HG03565 (cell line): ENCODE measurements around the gene CBLC.

Experiments
- ATAC-seq: cut with Tn5 transposase; IDR thresholded peaks from one replicate; pipeline ENCODE4 v1.9.1; 2021; ENCODE audit warnings: mild to moderate bottlenecking, moderate library complexity; ENCODE audit not compliant: unreplicated experiment

Gene CBLC

DNA sequence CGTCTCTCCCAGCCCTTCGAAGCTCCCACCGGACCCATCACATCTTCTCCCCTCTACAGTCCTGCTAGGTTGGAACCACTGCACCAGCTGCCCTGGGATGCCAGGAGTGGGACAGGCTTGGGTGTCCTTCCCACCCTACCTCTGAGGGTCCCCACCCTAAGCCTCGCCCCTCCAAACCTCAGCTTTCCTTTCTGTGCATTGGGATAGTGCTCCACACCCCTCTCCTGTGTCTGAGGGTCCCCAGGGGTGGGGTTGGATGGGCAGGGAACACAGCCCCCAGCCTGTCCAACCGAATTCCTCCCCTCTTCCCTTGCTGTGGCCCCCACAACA lies 31.1 kb upstream of the CBLC start:
- ATAC-seq, result no peak

- ATAC-seq, result no peak
Observed at GRCh38 chr19:44746946-44747738, 30.5 kb upstream of the CBLC start.

- peak; percentile 2 for ATAC-seq
Observed at GRCh38 chr19:44747739-44748425, 29.8 kb upstream of the CBLC start.

DNA sequence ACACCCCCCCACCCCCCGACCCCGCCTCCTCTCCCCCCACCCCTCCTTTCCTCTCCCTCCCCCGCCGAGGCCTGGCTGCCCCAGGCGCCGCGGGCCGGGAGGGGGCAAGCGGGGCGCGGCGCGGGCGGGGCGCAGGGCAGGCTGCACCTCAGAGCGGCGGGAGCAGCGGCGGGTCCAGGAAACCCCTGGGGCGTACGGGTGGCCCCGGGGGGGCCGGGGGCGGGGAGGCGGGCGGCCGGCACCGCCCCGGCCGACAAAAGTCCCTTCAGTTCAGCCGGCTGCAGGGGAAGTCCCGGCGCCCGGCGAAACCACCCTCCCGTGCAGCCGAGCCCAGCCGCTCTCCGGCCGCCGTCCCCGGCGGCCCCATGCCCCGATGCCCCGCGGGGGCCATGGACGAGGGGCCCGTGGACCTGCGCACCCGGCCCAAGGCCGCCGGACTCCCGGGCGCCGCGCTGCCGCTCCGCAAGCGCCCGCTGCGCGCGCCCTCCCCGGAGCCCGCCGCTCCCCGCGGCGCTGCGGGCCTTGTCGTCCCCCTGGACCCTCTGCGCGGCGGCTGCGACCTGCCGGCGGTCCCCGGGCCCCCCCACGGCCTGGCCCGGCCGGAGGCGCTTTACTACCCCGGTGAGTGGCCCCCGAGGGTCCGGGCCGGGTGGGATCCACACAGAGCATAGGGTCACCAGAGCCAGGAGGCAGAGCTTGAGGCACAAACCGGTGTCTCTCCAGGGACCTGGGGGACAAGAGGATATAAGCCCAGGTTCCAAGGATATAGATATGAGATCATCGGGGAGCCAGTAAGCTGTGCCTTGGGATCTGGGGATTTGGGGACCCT lies 29.1 kb upstream of the CBLC start, which contains the start of gene BCL3:
Gene BCL3 (plus strand): TSS at position 283 of the 829 bp plus-strand sequence. CDS start 83 bp downstream, at position 366.
- peak; percentile 21 for ATAC-seq

- no peak for ATAC-seq
Observed at GRCh38 chr19:44749292-44749691, 28.4 kb upstream of the CBLC start.

- ATAC-seq, result no peak
Observed at GRCh38 chr19:44749994-44750393, 27.7 kb upstream of the CBLC start.

GRCh38 chr19:44752123-44752815 lies 25.4 kb upstream of the CBLC start:
- no peak for ATAC-seq

GRCh38 chr19:44752816-44753625 lies 24.7 kb upstream of the CBLC start:
- ATAC-seq, result peak; percentile 49

- ATAC-seq, result no peak
Observed at GRCh38 chr19:44753626-44753931, 24.1 kb upstream of the CBLC start.

DNA sequence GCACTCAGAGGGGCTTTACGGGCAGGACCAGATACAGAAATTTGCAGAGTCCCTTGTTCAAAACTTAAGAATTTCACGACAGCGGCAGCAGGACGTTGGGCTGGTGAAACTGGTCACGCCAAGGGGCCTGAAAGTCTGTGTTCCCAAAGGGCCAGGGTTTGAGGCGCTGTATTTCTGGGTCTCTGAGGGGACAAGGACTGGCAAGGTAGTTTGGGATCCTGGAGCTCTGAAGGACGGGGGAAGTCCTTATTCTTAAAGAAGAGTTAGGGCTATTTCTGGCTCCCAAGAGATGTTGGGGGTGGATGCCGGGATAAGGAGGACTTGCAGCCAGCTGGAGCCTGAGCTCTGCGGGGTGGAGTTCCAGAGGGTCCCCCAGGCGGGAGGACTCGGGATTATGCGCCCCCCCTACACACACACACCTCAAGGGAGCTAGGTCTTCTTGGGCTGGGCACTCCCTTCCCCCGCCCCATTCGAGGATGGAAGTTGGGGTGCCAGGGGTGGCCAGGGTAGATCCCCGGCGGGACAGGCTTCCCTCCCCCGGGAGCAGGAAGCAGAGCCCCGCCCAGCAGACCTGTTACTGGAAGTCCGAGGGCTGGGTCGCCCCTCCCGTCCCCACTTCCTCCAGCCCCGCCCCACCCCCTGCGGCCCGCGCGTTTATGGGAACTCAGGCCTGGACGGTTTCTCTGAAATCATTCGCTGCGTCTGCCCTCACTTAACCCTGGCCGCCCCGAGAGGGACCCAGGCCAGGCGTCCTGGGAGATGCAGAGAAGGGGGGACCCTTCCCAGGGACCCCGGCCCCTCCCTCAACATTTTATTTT lies 23.5 kb upstream of the CBLC start:
- ATAC-seq, result no peak

- ATAC-seq, result no peak
Observed at GRCh38 chr19:44754750-44755080, 23.0 kb upstream of the CBLC start.

GRCh38 chr19:44755219-44755618 lies 22.5 kb upstream of the CBLC start:
- no peak for ATAC-seq

GRCh38 chr19:44756089-44756562 lies 21.6 kb upstream of the CBLC start:
- no peak for ATAC-seq

GRCh38 chr19:44757057-44757734 lies 20.5 kb upstream of the CBLC start:
- ATAC-seq, result no peak

DNA sequence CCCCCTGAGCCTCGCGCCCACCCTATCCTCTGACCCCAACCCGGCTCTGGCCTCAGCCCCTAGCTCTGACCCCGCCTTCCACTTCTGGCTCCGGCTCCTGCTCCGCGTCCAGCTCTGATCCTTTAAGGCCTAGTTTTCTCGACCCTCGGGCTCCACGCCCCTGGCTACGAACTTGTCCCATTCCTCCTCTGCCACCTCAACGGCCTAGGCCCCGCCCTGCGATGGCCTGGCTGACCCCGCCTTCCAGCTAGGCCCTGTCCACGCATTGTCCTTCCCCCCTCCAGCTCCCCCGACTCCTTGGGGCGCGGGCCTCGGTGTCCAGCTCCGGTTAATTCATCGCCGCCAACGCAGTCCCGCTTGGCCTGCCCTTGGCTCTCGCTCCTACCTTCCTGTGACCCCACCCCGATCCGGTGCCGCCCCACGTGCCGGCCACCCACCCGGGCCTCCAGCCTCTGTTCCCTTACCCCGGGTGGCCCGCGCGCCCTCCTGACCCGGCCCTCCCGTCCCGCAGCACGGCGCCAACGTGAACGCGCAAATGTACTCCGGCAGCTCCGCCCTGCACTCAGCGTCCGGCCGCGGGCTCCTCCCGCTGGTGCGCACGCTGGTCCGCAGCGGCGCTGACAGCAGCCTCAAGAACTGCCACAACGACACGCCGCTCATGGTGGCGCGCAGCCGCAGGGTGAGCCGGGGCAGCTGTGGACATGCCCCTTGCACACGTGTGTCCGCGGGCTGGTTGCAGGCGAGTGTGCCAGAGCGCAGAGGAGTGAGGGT lies 19.8 kb upstream of the CBLC start:
- no peak for ATAC-seq

DNA sequence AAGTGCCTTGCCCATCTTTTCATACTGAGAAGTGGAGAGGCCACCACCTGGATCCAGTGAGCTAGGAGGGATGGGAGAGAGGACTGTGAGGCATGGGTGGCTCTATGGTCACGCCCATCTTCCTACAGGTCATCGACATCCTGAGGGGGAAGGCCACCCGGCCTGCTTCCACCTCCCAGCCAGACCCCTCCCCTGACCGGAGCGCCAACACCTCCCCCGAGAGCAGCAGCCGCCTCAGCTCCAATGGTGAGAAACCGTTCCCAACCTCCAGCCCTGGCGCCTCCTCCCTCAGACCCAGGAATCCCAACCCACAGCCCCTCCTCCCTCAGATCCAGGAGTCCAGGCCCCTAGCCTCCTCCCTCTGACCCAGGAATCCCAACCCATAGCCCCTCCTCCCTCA lies 19.1 kb upstream of the CBLC start:
- ATAC-seq, result no peak

DNA sequence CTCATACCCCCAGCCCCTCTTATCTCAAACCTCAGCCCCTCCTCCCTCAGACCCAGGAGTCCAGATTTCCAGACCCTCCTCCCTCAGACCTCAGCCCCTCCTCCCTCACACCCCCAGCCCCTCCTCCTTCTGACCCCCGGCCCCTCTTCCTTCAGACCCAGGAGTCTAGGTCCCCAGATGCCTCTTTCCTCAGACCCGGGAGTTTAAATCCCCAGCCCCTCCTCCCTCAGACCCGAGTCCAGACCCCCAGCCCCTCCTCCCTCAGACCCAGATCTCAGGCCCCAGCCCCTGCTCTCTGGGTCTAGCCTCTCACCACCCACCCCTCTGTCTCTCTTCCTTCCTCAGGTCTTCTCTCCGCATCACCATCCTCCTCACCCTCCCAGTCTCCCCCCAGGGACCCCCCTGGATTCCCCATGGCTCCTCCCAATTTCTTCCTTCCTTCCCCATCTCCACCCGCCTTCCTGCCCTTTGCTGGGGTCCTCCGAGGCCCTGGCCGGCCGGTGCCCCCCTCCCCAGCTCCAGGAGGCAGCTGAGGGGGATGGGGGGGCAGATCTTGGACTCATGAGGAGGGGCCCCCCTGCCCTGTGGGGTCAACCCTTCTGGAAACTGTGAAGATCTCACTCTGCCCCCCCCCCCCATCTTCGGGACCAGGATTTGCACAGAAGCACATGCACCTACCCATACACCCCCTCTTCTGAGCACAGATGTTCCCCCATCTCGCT lies 18.4 kb upstream of the CBLC start:
- ATAC-seq, result no peak

DNA sequence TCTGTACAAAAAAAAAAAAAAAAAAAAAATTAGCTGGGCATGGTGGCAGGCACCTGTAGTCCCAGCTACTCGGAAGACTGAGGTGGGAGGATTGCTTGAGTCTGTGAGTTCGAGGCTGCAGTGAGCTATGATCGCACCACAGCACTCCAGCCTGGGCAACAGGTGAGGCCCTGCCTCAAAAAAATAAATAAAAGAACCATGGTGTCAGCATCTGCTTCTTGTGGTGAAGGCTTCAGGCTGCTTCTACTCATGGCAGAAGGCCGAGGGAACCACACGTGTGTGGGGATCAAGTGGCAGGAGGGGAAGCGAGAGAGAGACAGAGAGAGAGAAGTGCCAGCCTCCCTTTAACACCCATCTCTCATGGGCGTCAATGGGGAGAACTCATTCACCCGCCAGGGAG lies 15.7 kb upstream of the CBLC start:
- ATAC-seq, result no peak
